T-helper 22 cell (primary cell): ENCODE results near the gene TBL1Y.
"Not testable (repeated sequence)": the region's sequence is repeated elsewhere in the genome, so short reads cannot be mapped to it uniquely, and the experiment has no call there.

Experiments used
- DNase-seq: peaks from one replicate; pipeline ENCODE4 v3.0.0-alpha.2; 2020; ENCODE audit warnings: low read depth

TBL1Y gene

GRCh38 chrY:6974971-6975370 is 64.5 kb downstream of the TBL1Y start:
- DNase-seq, result no peak

GRCh38 chrY:6977783-6978182 is 67.3 kb downstream of the TBL1Y start:
- DNase-seq, result no peak

DNA sequence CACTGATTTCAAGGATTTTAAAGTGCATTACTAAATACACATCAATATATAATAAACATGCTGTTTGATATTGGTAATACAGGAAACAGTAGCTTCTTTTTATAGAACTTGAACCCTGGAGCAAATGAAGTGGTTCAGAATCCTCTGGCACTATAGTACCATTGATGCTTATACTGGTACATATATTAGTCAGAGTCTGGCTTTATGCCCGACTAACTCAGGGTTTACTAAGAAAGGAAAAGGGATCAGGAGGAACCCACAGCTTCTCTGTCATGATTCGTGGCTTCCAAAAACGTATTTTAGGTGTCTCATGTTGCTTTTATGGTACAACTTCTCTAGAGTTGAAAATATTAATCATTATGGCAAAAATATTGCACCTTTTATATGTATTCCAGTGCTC is 72.7 kb downstream of the TBL1Y start:
- no peak for DNase-seq

DNA sequence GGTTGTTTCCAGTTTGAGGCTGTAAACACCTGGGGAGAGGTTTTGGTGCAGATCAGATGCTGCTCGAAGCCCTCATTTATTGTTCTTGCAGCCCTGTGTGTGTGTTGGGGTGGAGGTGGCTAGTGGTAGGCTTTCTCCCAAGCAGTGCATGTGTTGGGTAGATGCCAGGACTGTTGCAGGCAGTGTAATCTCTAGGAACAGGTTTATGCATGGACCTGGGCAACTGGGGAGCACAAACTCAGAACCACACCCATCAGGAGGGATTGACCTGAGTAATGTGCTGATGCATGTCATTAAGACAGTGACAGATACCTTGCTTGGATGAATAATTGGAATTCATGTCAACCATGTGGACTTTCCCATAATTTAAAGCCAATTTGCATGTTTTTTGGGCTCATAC is 77.3 kb downstream of the TBL1Y start:
- DNase-seq, result no peak

DNA sequence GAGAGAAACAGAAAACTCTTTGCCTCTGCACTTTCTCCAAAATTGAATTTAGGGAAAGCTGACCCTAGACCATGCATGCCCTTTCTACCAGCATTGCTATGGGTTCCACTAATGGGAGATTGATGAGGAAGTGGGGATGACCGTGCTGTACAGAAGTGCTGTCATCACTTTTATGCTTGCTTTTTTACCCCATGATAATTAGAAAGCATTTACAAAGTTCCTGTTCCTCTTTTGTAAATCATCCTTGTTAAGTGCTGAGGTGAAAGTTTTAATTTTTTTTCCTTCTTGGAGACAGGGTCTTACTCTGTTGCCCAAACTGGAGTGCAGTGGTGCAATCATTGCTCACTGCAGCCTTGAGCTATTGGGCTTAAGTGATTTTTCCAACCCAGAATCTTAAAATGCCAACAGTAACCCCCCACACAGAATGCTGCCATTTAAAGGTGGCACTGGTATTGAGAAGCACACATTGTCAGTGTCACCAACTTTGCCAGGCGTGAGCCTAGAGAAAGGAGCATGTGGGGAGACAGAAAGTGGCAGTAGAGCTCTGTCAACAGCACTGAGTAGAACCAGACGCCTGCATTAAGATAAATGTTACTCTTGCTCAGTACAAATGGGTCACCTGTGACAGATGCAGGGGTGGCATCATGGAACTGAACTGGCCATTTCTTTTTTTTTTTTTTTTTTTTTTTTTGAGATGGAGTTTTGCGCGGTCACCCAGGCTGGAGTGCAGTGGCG is 79.6 kb downstream of the TBL1Y start:
- DNase-seq, result no peak

DNA sequence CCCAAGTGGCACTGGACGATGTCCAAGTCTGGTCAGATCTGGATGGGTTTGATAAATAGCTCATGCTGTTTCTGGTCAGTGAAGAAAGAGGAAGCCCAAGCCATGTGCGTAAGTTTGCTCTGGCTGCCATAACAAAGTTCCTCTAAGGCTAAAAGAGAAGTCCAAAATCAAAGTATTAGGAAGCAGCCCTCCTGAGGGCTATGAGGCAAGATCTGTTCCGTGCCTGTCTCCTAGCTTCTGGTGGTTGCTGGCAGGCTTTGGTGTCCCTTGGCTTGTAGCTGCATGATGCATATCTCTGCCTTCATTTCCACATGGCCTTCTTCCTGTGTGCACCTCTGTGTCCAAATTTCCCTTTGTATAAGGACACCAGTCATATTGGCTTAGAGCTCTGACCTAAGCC is 81.5 kb downstream of the TBL1Y start:
- DNase-seq, result no peak

GRCh38 chrY:6995987-6996386 is 85.5 kb downstream of the TBL1Y start:
- no peak for DNase-seq

DNA sequence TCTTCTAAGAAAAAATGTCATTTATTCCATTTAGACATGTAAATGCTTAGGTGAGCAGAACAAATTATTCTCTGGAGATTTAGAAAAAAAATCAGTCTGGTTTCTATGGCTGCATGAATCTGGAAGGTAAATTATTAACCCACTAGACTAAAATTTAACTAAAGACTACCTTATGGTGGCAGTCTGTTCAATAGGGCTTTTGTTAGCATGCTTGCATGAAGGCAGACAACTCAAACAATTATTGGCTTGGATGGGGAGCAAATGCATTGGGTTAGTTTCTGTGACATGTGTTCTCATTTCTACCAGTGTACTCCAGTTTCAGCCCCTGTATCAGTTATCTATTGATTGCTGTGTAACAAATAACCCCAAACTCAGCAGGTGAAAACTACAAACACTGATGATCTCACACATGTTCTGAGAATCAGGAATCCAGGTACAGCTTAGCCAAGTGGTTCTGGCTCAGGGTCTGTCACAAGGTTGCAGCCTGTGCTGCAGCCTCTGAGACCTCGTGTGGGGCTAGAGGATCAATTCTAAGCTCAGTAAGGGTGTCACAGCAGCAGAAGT is 87.1 kb downstream of the TBL1Y start:
- no peak for DNase-seq

DNA sequence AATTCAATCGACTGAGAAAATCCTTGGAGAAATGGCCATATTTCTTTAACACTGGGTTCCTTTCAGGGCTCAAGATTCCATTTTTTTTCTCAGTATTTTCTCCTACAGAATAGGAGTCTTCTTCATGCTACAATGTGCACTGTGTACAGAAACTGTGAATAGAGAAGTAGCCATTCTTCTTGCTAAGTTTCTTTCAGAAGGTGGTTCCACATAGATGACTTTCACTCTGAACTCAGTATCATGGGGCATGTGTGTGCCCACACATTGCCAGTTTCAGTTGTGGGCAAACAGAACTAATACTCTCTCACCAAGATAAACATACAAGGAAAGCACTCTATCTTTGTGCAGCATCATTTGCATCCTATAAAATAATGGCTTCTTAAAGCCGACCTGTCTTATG is 89.4 kb downstream of the TBL1Y start:
- no peak for DNase-seq

DNA sequence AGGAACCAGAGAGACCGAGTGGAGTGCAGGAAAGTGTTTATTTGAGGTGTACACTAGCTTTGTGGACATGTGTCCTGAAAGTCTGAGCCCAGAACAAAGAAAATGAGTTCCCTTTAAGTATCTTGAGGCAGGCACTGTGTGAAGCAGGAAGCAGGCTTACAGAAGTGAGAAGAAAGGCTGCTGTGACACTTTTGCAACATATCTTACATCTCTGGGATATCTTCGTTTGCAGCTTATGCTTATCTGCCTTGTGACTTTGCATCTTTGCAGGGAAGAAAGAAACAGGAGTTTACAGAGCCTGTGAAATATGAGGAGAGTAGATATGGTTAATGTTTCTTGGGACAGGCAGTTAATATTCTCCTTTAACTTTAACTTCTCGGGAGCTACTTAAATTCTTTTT is 92.1 kb downstream of the TBL1Y start:
- DNase-seq, result no peak

DNA sequence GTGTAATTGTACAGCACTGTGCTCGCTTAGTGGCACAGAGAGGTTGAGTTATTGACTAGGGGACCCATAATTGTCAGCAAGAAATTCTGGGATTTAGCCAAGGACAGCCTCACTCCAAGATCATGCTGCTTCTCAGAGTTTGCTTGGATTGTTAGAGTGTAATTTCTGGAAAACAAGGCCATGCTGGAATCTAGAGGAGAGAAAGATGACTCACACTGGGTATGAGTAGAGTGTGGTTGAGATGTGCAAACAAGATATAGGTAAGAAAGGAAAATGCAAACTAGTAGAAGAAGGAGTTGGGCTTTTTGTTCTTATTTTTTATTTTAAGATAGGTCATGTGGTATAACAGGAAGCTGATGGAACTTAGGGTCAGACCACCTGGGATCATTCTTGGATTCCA is 97.4 kb downstream of the TBL1Y start:
- no peak for DNase-seq

- no peak for DNase-seq
These were observed 98.3 kb downstream of the TBL1Y start for GRCh38 chrY:7008578-7009355.

DNA sequence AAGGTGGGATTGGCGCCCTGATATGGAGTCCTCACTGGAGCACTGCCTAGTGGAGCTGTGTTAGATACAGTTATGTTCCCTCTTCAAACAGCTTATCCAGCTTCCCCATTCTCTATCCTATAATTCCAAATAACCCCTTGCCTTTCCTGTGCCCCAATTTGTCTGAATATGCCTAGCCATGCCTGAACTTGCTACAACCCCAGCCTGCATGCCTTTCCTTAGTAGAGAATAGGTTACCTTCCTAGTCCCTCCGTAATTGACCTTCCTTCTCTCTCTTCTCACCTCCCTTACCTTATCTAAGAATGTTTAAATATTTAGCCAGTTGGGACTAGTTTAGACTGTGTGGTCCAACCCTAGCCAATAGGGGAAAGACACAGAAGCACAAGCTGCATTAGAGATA is 102.6 kb downstream of the TBL1Y start:
- no peak for DNase-seq

- DNase-seq, result no peak
These were observed 106.0 kb downstream of the TBL1Y start for GRCh38 chrY:7016521-7016920.

- DNase-seq, result no peak
These were observed 107.0 kb downstream of the TBL1Y start for GRCh38 chrY:7017244-7018080.

GRCh38 chrY:7039037-7039436 is 128.5 kb downstream of the TBL1Y start:
- DNase-seq, result no peak

- DNase-seq, result no peak
These were observed 130.2 kb downstream of the TBL1Y start for GRCh38 chrY:7040662-7041061.

- DNase-seq, result no peak
These were observed 131.5 kb downstream of the TBL1Y start for GRCh38 chrY:7041983-7042382.

GRCh38 chrY:7052461-7052860 is 142.0 kb downstream of the TBL1Y start:
- DNase-seq, result not testable (repeated sequence)

- no peak for DNase-seq
These were observed 146.4 kb downstream of the TBL1Y start for GRCh38 chrY:7056886-7057285.

- no peak for DNase-seq
These were observed 168.2 kb downstream of the TBL1Y start for GRCh38 chrY:7078725-7079124.

DNA sequence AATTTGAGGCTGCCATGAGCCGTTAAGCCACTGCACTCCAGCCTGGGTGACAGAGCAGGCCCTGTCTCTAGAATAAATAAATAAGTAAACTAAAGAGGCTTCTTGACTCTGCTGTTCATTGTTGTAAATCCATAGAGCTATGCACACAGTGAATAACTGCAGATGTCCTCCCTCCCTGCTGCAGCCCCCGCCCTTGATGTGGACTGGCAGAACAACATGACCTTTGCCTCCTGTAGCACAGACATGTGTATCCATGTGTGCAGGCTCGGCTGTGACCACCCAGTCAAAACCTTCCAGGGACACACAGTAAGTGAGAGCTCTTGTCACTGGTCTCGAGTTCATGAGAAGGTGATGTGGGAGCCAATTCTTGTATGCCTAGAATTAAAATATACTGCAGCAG is 170.1 kb downstream of the TBL1Y start:
- DNase-seq, result not testable (repeated sequence)
